Raji (cell line): Measurements from ENCODE around the gene ZNF579.

Experiments used
- POLR2A ChIP-seq: IDR thresholded peaks from 2 replicates; pipeline ENCODE4 v1.6.1; 2011; ENCODE audit warnings: low read depth, low read length, control low read depth; ENCODE audit not compliant: insufficient read depth

ZNF579 gene

GRCh38 chr19:55544776-55545439 is 35.7 kb downstream of the ZNF579 start:
- TF ChIP-seq POLR2A = no peak

DNA sequence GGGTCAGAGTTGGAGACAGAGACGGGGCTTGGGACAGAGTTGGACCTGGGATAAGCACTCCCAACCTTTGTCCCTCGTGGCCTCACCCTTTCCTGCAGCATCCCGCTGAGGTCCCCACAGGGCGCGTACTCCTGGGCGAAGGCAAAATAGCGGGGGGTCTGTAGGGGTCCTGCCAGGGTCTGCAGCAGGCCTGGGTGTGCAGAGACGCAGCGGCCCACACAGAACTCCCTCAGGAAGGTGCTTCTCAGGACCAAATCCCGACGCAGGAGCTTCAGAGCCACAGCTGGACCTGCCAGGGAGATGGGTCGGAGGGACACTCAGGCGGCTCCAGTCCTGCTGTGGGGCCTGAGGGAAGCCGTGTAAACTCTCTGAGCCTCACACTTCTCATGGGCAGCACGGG is 36.6 kb downstream of the ZNF579 start:
- TF ChIP-seq POLR2A = no peak

- TF ChIP-seq POLR2A = no peak
Measured at GRCh38 chr19:55543567-55543966, 37.1 kb downstream of the ZNF579 start.

DNA sequence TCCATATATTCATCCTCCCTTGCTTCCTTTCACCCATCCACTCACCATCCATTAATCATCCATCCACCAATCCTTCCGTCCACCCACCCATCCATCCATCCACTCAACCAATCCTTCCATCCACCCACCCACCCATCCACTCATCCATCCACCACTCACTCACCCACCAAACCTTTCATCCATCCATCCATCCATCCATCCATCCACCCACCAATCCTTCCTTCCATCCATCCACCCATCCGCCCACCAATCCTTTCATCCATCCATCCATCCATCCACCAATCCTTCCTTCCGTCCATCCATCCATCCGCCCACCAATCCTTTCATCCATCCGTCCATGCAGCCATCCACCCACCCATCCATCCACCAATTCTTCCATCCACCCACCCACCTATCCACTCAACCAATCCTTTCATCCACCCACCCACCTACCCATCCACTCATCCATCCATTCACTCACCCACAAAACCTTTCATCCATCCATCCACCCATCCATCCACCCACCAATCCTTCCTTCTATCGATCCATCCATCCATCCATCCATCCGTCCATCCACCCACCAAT is 38.3 kb downstream of the ZNF579 start:
- TF ChIP-seq POLR2A = no peak

DNA sequence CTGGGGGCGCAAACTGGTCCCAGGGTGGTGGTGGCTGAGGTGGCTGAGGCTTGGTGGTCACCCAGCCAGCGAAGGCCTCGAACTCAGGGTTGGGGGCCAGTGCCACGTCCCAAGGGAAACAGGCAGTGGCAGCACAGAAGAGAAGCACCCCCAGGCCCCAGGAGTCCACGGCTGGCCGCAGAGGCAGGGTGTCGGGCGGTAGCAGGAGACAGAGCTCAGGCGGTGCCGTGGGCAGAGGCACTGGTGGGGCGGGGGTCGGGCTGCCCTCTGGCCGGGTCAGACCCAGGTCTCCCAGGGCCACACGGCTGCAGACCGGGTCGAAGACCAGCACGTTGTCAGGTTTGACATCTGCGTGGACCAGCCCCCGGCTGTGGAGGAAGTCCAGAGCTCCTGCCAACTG is 39.6 kb downstream of the ZNF579 start:
- TF ChIP-seq POLR2A = no peak

GRCh38 chr19:55540619-55541018 is 40.0 kb downstream of the ZNF579 start:
- no peak for TF ChIP-seq POLR2A

DNA sequence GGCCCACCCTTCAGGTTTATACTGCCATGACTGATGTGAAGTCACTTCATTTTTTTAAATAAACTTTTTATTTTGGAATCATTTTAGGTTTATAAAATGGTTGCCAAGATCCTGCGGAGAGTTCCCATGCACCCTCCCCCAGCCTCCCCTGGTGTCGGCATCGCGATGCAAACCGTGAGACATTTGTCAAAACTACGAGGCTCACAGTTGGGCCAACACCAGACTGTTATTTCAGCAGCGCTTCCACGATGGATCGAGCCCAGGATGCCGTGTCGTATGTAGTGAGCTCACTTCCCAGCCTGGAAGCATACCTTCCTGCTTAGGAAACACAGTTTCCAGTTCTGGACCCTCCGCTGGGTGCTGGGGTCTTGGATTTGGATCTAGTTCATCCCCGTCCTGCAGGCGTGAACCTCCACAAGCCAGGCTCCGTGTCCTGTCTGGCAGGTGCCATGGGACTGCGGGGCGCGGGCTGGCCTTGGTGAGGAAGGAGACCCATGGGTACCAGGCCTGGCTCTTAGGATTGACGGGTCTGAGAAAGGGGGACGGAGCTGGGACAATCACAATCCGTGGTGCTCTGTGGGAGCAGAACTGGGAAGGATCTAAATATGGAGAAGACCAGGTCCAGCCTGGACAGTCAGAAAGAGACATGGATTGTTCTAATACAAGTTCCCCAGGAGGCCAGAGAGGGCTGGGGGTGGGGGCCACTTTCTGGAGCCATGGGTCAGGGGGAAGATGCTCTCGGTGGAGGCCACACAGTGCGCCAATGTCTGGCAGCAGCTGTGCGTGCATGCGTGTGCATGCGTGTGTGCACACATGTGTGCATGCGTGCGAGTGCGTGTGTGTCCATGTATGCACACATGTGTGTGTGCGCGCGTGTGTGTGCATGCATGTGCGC is 41.3 kb downstream of the ZNF579 start:
- TF ChIP-seq POLR2A = no peak

DNA sequence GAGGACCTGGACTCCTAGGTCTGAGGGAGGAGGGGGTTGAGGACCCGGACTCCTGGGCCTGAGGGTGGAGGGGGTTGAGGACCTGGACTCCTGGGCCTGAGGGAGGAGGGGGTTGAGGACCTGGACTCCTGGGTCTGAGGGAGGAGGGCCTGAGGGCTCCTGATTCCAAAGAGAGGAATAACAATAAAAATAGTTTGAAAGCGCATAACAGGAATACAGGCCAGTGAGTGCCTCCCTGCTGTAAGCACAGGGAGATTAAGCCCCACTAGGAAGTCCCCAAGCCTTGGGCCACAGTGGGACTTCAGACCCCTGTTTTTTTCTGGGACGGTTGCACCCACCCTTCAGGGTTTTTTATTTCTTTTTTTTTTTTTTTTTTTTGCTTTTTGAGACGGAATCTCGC is 42.5 kb downstream of the ZNF579 start:
- TF ChIP-seq POLR2A = no peak

DNA sequence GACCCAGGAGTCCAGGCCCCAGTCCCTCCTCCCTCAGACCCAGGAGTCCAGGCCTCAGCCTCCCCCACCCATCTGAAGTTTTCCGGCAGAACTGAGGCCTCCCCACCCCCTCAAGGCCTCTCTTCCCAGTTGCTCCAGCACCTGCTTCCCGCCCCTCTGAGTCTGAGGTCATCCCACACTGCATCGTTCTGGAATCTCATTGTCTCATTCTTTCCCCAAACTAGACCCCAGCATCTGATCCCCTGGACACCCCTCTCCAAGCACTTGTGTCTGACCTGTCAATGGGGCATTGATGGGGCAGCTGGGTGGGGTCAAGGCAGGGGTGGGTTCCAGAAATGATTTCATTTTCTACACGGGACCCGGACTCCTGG is 42.9 kb downstream of the ZNF579 start:
- no peak for TF ChIP-seq POLR2A

DNA sequence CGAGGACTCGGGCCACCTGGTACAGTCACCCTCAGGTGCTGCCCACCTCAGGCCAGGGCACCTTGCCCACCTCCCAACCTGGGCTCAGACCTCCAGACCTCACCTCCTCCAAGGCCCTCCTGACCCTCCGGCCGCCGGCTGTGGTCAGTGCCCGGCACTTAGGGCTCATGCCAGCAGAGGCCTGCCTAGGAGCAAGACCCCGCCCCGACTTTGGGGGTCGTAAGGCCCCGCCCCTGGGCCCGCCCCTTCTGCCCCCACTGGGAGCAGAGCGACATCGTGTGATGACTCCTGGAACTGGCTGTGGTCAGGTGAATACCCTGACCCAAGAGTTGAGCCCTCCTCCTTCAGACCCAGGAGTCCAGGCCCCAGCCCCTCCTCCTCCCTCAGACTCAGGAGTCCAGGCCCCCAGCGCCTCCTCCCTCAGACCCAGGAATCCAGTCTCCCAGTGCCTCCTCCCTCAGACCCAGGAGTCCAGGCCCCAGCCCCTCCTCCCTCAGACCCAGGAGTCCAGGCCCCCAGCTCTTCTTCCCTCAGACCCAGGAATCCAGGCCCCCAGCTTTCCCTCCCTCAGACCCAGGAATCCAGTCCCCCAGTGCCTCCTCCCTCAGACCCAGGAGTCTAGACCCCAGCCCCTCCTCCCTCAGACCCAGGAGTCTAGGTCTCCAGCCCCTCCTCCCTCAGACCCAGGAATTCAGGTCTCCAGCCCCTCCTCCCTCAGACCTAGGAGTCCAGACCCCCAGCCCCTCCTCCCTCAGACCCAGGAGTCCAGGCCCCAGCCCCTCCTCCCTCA is 43.5 kb downstream of the ZNF579 start, which contains the start of gene SBK2:
Gene SBK2, minus strand, starts transcription at position 183 of the 790 bp plus-strand sequence. CDS start 839 bp downstream, outside the sequence.
- TF ChIP-seq POLR2A = no peak

DNA sequence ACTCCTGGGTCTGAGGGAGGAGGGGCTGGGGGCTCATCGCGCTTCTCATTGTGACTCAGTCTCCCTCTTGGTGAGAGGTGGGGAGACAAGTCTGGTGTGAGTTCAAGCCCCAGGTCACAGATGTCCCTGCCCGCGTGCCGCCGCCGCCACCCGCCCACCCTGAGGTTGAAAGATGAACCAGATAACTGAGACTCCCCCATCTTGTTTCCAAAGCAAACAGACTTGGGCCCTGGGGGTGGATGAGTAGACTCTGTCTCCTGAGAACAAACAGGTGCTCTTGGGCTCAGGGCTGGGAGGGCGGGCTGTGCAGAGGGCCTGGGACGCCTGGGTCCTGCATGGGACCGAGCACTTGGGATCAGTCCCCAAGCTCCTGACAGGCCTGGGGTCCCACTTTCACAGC is 44.3 kb downstream of the ZNF579 start:
- TF ChIP-seq POLR2A = no peak

GRCh38 chr19:55535965-55536350 is 44.7 kb downstream of the ZNF579 start:
- no peak for TF ChIP-seq POLR2A

GRCh38 chr19:55535173-55535964 is 45.3 kb downstream of the ZNF579 start:
- no peak for TF ChIP-seq POLR2A

DNA sequence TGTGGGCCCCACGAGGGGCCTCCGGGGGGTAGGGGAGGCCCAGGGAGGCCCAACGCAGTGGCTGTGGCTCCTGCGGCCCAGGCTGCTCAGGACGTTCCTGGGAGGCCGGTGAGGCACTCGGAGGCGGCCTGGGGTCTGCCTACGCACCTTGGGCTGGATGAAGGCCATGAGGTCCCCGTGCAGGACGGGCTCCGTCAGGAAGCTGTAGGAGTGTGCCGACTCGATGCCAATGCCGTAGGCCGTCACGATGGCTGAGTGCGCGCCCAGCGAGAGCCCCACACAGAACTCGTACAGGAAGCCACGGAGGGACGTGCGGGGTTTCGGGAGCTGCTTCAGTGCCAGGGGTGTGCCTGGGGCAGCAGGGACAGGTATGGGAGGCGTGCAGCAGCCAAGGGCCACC is 49.7 kb downstream of the ZNF579 start:
- TF ChIP-seq POLR2A = no peak
